LNCaP clone FGC (cell line): Measurements from ENCODE around the gene DNAH2.
"Not testable (repeated sequence)": the region's sequence is repeated elsewhere in the genome, so short reads cannot be mapped to it uniquely, and the experiment has no call there.

ENCODE experiments used
- DNase-seq: peaks from one replicate; pipeline ENCODE4 v3.0.0-alpha.2; 2011; ENCODE audit warnings: low read depth
- H3K4me3 ChIP-seq: 2 replicates; pipeline ENCODE4 v1.5.1; 2011; ENCODE audit warnings: mild to moderate bottlenecking, low read depth, low read length, control low read depth
- TF ChIP-seq, protein P1 (sequence below): IDR thresholded peaks from 2 replicates; pipeline ENCODE4 v1.5.1; 2012; ENCODE audit warnings: mild to moderate bottlenecking; ENCODE audit not compliant: control insufficient read depth, insufficient read depth; ENCODE audit errors: extremely low read depth

DNAH2 gene

DNA sequence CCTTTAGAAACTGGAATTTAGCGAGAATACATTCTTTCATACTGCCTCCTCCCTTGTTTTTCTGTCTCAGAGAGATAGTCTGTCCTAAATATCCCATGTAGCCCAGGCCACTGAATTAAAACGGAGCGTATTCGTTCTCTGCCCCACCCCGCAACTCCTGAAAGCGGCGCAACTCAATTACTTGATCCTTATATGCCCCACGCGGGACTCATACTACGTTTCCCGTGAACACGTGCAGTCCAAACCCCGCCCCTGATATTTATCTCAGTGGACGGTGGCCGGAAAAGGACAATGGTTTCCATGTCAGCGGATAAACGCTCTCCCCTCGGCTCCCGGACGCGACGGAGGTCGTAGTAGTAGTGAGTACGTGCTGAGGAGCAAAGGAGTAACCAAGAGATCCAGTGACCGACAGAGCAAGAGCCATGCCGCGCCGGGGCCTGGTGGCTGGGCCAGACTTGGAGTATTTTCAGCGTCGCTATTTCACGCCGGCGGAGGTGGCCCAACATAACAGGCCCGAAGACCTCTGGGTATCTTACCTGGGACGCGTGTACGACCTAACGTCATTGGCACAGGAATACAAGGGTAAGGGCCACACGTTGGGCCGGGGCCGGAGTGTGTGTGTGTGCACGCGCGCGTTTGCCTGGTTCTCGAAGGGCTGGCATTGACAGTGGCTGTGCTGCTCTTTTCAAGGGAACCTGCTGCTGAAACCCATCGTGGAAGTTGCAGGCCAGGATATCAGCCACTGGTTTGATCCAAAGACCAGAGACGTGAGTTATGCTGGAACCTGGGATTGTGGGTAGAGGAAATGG, 140.4 kb downstream of the DNAH2 start, which contains the start of gene CYB5D1:
TSS of gene CYB5D1 (plus strand) at position 291 of the 809 bp plus-strand sequence. CDS start at position 423, 132 bp downstream.
- peak; percentile 87 for DNase-seq
- H3K4me3 ChIP-seq = peak within 1 kb of the TSS; percentile 63
- TF ChIP-seq, protein P1, sequence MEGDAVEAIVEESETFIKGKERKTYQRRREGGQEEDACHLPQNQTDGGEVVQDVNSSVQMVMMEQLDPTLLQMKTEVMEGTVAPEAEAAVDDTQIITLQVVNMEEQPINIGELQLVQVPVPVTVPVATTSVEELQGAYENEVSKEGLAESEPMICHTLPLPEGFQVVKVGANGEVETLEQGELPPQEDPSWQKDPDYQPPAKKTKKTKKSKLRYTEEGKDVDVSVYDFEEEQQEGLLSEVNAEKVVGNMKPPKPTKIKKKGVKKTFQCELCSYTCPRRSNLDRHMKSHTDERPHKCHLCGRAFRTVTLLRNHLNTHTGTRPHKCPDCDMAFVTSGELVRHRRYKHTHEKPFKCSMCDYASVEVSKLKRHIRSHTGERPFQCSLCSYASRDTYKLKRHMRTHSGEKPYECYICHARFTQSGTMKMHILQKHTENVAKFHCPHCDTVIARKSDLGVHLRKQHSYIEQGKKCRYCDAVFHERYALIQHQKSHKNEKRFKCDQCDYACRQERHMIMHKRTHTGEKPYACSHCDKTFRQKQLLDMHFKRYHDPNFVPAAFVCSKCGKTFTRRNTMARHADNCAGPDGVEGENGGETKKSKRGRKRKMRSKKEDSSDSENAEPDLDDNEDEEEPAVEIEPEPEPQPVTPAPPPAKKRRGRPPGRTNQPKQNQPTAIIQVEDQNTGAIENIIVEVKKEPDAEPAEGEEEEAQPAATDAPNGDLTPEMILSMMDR = no peak

DNA sequence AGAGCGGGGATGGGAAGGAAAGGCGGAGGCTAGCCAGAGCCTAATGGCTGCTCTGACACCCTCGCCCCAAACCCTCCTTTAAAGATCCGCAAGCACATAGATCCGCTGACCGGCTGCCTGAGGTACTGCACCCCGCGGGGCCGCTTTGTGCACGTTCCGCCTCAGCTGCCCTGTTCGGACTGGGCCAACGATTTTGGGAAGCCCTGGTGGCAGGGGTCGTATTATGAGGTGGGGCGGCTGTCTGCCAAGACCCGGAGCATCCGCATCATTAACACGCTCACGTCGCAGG, 140.9 kb downstream of the DNAH2 start:
- no peak for DNase-seq
- TF ChIP-seq, protein P1 = peak; percentile 28; the same call in 1 of the 2 replicates

DNA sequence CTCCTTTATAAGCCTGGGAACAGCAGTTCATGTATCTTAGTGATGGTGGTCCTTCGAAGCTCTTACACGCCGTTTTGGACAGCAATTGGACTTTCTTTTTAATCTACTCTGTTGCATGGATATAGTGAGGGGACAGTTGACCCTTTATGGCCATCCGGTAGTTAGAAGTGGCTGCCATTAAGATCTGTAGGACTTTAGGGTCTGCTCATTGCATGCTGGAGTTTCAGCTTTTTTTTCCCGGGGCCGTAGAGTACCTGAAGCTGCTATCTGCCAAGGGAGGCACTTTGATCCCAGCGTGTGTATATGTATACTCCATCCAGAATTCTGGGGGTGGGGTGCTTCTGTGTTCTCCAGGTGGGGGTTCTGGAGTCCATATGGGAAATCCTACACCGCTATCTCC, 141.5 kb downstream of the DNAH2 start:
- no peak for DNase-seq
- peak overlapping the region; percentile 63 for H3K4me3 ChIP-seq
- TF ChIP-seq, protein P1 = no peak

More for the DNA sequence above, 140.9 kb downstream of the DNAH2 start:
- H3K4me3 ChIP-seq = peak overlapping the region; percentile 63

DNA sequence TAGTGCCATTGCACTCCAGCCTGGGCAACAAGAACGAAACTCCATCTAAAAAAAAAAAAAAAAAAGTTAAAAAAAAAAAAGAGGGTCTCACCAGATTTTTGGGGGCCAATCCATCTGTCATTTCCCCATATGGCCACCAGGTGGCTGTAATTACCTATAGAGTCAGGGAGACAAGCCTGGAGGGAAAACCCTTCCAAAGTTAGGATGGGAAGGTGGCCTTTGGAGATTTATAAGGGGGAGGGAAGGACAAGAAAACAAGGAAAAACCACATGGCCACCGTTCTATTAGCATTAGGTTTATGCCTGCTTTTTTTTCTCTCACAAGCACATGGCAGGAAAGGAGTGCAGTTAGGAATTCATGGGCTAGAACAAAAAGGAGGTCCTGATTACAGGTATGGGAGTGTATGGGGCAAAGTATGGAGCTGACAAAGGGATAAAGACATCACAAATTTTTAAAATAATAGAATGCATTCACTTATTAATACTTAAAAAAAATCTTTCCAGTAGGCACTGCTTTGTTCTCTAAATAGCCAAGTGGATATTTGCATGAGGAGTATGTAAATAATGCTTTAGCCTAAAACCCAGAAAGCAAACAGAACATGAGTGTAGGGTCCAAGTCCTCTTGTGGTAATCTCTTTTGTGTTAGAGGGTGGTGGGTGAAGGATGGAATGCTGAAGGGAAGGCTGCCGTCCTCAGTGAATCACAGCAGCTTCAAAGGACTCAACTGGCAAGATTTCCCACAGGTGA, 145.3 kb downstream of the DNAH2 start:
- DNase-seq = no peak
- H3K4me3 ChIP-seq = no peak overlapping the region
- TF ChIP-seq, protein P1 = peak; percentile 78

DNA sequence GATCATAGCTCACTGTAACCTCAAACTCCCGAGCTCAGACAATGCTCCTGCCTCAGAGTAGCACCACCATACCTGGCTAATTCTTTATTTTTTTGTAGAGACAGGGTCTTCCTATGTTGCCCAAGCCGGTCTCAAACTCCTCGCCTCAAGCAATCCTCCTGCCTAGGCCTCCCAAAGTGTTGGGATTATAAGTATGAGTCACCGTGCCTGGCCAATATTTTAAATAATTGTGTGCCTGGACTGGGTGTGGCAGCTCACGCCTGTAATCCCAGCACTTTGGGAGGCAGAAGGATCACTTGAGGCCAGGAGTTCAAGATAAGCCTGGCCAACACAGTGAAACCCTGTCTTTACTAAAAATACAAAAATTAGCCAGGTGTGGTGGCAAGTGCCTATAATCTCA, 146.8 kb downstream of the DNAH2 start:
- DNase-seq, H3K4me3 ChIP-seq: not testable (repeated sequence)

DNA sequence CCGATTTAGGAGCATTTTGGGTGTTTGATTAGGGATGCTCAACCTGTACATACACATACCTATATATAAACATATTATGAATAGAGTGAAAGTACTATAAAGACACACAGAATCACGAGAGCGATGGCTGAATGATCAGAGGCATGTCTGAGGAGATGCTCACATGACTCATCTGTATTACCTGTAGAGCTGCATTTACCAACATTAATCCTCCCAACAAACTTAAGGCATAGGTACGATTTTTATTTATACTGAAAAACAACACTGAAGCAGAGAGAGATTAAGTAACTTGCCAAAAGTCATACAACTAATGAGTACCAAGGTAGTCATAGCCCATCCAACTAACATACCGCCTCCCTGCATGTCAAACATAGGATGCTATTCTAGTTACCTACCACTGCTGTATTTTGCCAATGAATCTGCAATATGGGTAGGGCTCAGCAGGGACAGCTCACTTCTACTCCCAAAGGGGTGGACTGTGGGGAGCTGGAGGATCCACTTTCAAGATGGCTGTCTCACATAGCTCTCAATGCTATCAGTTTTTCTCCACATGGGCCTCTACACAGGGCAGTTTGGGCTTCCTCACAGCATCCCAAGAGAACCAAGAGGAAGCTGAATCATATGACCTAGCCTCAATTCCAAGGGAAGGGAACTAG, 147.6 kb downstream of the DNAH2 start:
- TF ChIP-seq, protein P1 = no peak
- no peak for DNase-seq
- no peak overlapping the region for H3K4me3 ChIP-seq

DNA sequence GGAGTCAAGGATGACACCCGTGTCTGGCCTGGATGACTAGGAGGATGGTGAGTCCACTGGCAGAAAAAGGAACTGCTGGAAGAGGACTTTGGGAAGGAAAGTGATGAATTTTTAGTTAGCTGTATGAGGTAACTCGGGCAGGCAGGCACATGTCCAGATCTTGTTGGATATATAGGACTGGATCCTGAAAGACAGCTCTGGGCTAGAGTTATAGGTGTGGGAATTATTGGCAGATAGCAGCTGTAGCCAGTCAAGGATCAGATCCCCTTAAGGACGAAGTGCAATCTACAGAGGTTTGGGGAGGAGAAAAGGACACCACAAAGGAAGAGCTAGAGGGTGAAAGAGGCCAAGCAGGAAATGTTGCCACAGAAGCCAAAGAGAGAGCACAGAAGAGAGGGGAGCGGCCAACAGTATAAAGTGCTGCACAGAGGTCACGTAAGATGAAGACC, 150.4 kb downstream of the DNAH2 start:
- TF ChIP-seq, protein P1 = no peak
- no peak for DNase-seq
- no peak overlapping the region for H3K4me3 ChIP-seq
